ENCODE results near the gene SORCS2.

DNA sequence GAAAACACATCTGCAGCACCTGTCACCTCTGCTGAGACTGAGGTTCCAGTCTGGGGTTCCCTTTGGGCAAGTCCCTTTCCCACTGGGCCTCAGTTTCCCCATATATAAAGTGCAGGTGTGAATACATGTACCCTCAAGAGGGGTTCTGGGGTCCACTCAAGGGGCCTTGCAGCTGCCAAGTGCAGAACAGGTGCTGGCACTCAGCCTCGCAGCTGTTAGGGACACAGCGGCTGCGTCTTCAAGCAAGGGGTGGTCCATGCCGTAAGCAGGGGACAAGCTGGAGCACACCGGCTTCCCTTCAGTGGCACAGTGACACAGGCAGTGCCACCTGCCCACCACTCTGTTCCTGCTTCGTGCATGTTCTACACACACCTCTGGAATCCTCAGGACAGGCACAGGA, 329.3 kb downstream of the SORCS2 start:
- TF ChIP-seq CEBPB (IDR thresholded peaks at IDR 0.05; ENCODE audit: low read depth, low read length) (no peak), YY1 (IDR thresholded peaks at IDR 0.05; ENCODE audit: low read depth, low read length) (no peak), POLR2AphosphoS5 (IDR thresholded peaks at IDR 0.05; ENCODE audit: low read depth, low read length) (no peak), POLR2A (IDR thresholded peaks at IDR 0.05; ENCODE audit: control extremely low read depth in 1 of 2, low read depth in 2 of 2, low read length in 2 of 2) (no peak), SIX5 (IDR thresholded peaks at IDR 0.05; ENCODE audit: low read depth, low read length) (no peak)
